ENCODE data around the gene VRK2. TPM values are rescaled to one million over a fixed set of nuclear protein-coding genes. Genes with fewer than 3 reads are reported as not detected.

VRK2 gene
- total and polyA plus RNA-seq, 8 donors, result 4.7 to 18.1 (median 13.3) TPM

DNA sequence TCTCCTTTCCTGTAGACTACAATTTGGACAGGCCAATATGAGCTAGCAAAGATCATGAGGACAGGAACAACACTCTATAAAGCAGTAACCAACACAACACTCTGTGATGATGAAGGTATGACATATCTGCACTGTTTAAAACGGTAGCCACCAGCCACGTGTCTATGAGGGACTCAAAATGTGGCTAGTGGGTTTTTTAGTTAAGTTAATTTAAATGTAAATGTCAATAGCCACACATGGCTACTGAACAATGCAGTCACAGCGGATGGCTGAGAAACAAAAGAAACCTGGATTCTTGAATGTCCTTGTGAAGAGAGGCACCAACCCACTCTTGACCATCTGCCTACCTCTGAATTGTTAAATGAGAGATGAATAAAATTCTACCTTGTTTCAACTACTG lies 160.6 kb downstream of the VRK2 start:
- peaks cover 4 to 17% (median 6%) of the 10 kb centered on the region in 3 donors for H3K4me1 ChIP-seq
- intact Hi-C loops (cut with DNase I), result no loop called here
- H3K27ac ChIP-seq, result no peak overlapping the region
- WGBS, 2 donors, result 87 to 92% methylated on average over 3 of the region's 3 CpGs
- FAIRE-seq (no peak), ATAC-seq (no peak), DNase-seq (no peak)
- no peak overlapping the region for H3K4me3 ChIP-seq
- H3K27me3 ChIP-seq, result no peaks in the 10 kb centered on the region
- TF ChIP-seq CTCF (IDR thresholded peaks at IDR 0.05), result no peak
- H3K9me3 ChIP-seq, result no peaks in the 10 kb centered on the region
- H3K36me3 ChIP-seq, result no peaks in the 10 kb centered on the region

Other genes with a start within 250 kb of the VRK2 start
- 10 to 100 TPM in 4 of 6 donors, 1 to 10 TPM in 2; 9.0 to 15.9 (median 11.2) TPM for gene FANCL, start 194.5 kb downstream of the VRK2 start, total RNA-seq
- gene FANCL, start 194.5 kb downstream of the VRK2 start, polyA plus RNA-seq, result 10 to 100 TPM; 20.9 to 25.8 TPM

All from pancreas (tissue), 10 donors.